ENCODE data around the gene FRMD4B.
"Not testable (repeated sequence)": the region's sequence is repeated elsewhere in the genome, so short reads cannot be mapped to it uniquely, and the experiment has no call there.

The FRMD4B gene

DNA sequence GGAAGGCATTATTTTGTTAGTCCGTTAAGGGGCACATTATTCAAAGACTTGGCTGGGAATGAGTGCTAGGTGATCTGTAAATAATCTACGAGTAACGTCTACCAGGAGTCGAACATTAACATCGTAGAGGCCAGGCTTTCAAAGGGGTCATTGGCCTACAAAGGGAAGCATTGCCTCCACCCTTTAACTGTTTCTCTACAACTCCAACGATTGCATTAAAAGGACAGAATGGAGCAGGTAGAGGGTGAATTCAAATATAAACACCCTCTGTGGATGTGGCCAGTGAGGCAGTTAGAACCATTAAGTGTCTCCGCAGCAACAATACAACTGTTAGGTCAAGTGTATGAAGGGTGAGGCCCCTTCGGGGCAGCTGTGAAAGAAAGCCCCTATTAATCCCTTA lies 137.5 kb downstream of the FRMD4B start:
- DNase-seq (ENCODE audit: low read depth in 1 of 2, low spot score in 1 of 2): no peak

DNA sequence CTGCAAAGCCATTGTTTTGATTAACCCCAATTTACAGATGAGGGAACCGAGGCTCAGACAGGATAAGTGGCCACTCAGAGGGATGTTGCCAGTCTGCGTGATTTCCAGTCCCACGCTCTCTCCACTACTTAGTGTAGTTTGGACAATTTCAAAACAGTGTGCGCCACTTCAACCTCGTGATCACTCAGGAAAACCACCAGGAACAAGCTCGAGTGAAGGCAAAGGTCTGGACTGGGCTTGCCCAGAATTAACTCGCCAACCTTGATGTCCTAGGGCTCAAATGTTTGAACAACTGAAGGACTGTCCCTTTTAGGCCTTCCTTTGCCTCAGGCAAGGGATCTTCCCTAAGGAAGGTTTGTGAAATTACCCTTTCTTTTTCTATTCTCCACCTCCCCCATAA lies 139.3 kb downstream of the FRMD4B start:
- no peak for DNase-seq (ENCODE audit: low read depth in 1 of 2, low spot score in 1 of 2)

DNA sequence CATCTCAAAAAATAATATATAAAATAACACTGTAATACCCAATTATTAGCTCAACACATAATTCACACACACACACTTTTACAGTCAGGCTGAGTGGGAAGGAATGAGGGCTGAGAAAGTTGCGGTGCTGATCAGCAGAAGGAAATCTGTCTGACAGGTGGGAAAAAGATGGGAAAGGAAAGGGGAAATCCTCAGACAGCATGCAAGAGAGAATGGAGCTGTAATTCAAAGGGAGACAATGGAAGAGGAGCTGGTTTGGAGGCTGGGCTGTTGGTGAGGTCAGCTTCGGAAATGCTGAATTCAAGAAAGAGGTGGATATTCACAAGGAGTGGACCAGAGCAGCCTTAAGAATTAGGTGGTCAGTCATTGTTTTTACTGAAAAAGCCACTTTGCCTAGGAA lies 141.8 kb downstream of the FRMD4B start:
- DNase-seq (ENCODE audit: low read depth in 1 of 2, low spot score in 1 of 2): no peak

DNA sequence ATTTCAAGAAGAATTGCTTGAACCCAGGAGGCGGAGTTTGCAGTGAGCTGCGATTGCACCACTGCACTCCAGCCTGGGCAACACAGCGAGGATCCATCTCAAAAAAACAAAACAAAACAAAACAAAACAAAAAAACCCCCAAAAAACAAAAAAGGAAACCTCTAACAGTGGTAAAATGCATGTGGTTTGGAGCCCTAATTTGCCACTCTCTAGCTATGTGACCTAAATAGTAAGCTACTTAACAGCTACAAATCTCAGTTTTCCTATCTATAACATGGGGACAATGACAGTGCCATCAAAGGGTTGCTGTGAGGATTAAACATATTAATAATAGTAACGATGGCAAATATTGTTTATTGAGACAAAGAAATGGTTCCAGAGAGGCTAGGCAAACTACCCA lies 144.1 kb downstream of the FRMD4B start:
- no peak for DNase-seq (ENCODE audit: low read depth in 1 of 2, low spot score in 1 of 2)

DNA sequence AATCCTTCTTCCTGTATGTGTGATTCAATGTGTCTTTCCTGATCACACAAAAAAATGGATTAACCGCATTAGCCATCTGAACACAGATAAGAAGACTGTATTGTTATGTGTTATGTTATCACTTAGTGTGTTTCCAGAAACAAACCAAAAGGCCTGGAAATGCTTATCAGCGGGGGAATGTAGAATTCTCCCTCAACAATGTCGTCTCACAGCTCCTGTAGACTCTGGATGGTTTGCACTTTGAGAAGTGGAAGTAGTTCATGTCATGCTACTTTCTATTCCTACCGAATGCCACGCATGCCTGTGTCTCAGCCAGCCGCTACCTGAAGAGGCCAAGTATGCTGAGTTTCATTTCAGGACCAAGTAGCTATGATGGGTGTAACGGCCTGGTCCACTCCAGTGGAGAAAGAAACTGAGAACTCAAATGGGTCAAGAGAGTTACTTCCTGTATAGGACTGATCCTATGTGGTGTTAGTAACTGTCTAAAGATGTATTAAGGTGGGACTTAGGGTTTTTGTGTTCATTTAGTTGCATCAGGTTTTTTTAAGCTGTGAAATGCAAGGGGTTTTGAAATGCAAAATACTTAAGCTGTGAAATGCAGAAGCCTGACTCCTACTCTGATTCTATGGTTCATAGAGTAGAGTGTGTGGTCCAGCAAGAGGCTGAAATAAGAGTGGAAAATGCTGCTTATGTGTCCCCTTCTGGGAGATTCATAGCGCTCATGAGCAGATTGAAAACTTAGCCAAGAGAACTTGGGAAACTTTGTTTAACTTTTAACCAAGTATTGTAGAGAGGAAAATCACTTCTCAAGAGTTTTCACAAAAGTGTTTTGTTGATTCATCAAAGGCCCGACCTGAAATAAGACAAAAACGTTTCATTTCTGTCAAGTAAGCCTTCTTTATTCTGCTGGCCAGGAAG lies 145.0 kb downstream of the FRMD4B start:
- DNase-seq (ENCODE audit: low read depth in 1 of 2, low spot score in 1 of 2): no peak

DNA sequence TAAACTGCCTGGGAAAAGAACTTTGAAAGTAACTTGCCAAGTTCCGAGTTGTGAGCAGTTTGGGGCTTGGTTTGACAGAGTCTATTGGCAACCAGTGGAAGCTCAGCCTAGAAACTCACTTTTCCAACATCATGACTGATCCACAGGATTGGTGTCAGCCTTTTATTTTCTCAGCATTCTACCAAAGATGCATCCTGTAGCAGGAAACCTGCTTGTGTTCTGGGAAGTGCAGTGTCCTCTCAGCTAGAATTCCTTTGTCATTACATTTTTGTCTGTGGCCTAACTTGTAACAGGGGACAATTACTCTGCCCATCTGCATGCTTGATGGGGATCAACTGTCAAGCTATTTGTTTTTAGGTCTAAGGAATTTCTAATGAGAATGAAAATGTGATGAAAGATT lies 146.8 kb downstream of the FRMD4B start:
- DNase-seq (ENCODE audit: low read depth in 1 of 2, low spot score in 1 of 2): no peak

DNA sequence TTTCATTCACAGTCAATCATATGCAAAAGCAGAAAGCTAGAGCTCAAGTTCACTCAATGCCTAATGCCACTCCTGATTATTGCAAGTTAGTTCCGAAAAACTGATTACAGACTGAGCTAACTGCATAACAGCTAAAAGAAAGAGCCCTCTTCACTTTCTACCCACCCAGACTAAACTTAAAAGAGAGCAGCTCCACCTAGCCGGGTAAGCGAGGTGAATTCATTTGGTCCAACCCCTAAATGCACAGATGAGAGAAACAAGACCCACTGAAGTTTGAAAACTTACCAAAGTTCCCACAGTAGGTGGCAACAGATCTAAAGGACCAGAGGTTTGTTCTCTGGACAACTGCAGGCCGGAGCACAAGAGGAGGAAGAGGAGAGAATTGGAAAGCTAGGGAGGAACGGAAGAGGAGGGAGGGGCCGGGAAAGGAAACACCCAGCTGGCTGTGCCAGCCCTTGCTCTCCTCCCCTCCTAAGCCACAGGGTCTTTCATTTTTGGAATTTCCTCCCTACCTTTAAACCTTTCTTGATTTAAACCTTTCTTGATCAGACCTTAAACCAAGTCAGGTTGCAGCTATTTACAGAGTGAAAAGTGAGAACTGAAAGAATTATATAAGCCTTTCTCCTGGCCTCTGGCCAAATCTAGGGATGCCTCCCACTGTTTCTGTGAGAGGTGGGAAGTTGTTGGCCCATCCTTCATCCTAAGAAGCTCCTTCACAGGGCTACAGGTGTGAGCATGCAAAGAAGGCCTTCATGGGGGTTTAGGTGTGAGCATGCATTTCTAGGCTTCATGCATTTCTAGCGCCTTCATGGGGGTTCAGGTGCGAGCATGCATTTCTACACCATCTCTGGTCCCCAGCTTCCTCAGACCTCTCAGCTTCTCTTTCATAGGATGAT lies 148.8 kb downstream of the FRMD4B start:
- no peak for DNase-seq (ENCODE audit: low read depth in 1 of 2, low spot score in 1 of 2)

DNA sequence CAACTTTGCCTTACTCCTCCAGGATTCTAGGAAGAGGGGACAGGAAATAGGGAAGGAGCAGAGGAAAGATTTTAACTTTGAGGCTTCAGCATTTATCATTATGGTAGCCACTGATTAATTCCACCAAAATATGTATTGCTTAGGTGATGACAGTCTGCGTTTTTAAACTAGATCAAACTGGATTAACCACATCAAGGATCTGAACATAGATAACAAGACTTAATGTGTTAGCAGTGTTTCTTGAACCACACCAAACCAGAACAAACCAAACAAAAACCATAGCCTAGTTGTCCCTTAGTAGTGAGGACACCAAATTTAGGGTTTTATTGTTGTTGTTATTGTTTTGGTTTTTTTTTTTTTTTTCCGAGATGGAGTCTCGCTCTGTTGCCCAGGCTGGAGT lies 150.0 kb downstream of the FRMD4B start:
- DNase-seq (ENCODE audit: low read depth in 1 of 2, low spot score in 1 of 2): no peak

DNA sequence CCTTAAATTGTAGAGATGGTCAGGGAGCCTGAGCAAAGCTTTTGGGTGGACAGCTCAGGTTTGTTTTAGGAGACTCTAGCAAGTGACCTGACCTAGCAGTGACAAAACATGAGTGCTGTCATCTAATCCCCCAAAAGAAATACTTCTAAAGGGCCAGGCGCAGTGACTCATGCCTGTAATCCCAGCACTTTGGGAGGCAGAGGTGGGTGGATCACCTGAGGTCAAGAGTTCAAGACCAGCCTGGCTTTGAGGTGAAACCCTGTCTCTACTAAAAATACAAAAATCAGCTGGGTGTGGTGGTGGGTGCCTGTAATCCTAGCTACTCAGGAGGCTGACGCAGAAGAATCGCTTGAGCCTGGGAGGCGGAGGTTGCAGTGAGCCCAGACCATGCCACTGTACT lies 150.7 kb downstream of the FRMD4B start:
- not testable (repeated sequence) for DNase-seq (ENCODE audit: low read depth in 1 of 2, low spot score in 1 of 2)

DNA sequence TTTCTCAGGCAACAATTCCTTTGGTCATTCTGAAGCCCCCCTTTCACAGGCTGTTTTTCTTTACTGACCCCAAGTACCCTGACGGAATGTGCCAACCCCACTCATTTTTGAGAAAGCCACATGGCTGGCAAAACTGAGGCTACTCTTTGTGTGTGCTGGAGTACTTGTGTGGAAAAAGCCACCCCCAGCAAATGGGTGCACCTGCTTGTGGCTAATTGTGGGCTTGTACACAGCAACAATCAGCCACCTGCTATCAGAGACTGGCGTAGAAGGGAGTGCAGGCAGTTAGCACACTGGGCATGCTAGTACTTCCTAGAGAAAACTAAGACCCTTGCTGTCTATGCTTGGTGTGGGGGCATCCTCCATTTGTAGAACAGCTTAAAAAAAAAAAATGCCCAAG lies 153.4 kb downstream of the FRMD4B start:
- DNase-seq (ENCODE audit: low read depth in 1 of 2, low spot score in 1 of 2): no peak

DNA sequence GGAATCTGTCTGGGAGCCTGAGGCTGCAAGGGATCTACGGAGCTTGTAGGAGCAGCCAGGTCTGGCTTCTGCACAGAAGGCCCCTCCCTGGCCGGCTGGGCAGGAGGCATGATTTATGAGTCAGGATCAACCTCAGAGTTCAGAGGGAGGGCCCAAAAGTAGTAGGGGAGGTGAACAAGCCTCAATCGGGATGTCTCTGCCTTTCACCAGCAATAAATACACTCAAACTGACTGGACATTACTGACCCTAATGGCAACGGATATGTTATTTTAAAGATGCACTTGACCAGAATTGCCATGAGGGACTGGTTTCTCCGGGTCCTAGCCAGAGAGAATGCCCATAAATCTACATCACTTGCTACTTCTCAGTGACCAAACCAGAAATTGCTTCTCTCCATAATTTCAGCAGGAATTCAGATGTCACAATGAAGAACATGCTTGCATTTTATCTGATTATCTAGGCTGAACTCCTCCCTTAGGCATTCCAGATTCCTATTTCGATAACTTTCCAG lies 153.9 kb downstream of the FRMD4B start:
- no peak for DNase-seq (ENCODE audit: low read depth in 1 of 2, low spot score in 1 of 2)

DNA sequence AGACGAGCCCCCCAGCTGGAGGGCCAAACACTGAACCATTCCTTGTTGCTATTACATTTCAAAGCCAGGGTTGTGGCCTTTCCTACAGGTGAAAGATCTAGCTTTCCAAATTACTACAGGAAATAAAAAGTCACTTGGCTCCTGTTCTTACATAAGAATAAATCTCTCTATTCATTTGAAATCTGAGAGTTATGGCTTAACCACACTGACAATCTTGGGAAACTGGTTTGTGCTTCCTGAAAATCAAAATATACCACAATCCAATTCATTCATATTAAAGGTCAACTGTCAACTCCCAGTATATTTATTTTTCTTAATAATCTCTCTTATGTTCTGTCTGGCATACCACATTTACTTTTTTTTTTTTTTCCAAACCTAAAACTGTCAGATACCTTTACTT lies 159.8 kb downstream of the FRMD4B start:
- no peak for DNase-seq (ENCODE audit: low read depth in 1 of 2, low spot score in 1 of 2)

DNA sequence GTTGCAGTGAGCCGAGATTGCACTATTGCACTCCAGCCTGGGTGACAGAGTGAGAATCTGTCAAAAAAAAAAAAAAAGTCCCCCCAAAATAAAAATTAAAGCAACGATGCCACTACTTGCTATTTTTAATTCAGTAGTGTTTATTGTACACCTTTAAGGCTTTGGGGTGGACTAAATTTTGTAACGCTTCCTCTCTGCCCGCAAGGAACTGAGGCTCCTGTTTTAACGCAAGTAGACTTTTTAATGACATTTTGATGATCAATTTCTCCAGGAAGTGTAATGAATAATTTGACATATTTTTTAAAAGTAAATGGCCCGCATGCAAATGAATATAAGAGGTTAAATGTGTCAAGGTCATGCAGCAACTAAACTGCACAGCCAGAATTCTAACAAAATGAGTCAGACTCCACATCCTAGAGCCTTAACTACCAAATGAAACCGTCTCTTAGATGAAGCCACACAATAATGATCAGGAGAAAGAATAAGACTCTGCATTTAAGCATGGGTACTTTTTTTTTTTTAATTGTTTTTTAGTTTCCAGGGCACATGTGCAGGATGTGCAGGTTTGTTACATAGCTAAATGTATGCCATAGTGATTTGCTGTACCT lies 166.7 kb downstream of the FRMD4B start:
- DNase-seq (ENCODE audit: low read depth in 1 of 2, low spot score in 1 of 2): no peak

DNA sequence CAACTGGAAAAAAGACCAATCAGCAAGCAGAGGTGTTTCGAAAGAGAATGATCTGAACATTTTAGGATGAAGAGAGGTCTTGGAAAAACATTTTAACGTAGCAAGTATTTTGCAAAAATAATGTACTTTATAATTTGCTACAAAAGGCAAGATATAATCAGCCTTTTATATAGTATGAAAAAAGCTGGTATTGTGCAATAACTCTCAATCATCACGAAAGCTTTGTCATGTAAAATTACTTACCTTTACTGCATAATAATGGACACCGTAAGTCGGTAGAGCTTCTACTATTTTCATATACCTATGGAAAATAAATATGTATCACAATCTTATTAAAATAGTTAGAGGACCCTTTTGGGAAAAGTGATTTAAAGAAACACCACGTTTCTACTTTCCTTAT lies 167.8 kb downstream of the FRMD4B start:
- DNase-seq (ENCODE audit: low read depth in 1 of 2, low spot score in 1 of 2): no peak

DNA sequence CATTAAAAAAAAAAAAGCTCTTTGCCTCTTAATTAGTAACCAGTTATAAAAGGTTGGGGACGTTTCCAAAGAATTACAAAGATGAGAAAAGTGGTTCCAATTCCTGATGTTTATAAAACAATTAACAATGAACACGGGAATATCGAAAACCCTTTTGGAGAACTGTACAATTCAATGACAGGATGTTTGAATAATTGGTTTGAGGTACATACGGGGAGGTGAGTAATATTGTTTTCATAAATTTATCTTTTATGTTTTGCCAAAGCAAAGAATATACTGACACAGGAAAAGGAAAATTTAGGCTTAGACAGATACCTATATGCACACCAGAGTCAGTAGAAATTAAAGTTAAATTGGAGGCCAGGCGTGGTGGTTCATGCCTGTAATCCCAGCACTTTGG lies 168.9 kb downstream of the FRMD4B start:
- no peak for DNase-seq (ENCODE audit: low read depth in 1 of 2, low spot score in 1 of 2)

DNA sequence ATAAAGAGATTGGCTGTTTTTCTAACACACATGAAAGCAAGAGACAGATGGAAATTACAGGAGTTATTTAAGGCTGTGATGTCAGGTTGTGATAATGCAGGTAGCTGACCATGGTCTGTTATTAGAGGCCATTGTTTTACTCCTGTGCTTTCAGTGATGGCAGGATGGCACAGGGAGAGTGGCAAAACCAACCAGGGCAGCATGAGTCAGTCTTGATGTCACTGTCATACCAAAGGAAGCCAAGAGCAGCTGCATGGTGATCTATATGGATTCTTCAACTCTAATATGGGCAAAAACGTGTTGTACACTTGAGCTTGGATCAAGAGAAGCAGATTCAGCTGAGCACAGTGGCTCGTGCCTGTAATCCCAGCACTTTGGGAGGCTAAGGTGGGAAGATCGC lies 171.6 kb downstream of the FRMD4B start:
- DNase-seq (ENCODE audit: low read depth in 1 of 2, low spot score in 1 of 2): no peak

DNA sequence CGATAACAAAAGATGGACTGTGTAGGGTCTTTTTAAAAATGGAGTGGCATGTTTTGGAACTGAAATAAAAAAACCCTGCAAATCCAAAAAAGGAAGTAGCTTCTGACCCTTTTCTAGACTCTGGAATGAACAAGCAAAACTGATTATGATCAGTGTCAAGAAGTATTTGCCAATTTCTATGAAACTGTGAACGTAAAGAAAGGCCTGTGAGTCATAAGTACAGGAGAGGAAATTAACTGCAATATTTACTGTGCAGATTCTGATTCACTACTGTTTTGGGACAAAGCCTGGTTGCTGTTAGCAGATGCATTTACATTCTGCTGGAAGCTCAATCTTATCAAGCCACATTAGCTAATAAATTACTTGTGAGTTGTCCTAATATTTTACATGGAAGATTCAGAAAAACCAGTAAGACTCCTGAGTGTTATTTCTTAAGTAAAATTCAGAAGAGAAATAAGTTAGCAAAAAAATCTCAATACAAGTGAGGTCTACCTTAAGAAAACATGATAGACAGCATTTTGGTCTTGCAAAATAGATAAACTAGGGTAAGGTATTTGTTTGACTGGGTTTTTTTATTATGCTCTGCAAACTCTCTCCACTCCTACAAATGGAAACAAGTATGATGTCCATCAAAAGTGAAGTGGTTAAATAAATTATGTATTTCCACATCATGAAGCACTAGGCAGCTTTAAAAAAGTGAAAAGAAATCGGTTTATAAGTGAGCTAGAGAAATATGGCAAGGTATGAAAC lies 173.3 kb downstream of the FRMD4B start:
- no peak for DNase-seq (ENCODE audit: low read depth in 1 of 2, low spot score in 1 of 2)

DNA sequence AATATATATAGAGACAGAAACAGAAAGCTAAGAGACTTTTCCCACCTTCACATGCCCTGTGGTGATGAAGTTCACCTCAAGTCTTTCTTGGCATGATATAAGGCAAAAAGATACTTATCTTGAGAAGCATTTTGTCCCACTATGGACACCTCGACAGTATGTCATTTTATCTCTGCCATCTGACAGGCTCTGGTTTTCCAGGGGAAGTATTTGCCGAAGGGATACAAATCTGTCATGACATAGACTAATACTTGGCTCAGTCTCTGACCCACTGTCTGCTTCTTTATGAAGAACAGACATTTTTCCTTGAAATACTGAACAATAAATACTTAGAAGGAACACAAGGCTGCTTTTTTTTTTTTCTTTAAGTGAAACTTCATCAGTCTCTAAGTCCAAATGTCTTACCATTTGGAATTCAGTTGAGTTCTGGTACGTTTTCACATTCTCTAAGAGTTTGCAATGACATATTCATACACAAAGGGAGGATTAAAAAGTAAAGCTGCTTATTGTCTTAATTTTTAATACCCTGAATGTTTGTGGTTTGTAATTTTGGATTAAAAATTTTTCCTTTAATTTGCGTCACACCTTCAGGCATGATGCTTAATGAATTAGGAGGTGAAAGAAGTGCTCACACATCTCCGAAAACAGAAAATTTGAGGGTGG lies 175.7 kb downstream of the FRMD4B start:
- DNase-seq (ENCODE audit: low read depth in 1 of 2, low spot score in 1 of 2): no peak

DNA sequence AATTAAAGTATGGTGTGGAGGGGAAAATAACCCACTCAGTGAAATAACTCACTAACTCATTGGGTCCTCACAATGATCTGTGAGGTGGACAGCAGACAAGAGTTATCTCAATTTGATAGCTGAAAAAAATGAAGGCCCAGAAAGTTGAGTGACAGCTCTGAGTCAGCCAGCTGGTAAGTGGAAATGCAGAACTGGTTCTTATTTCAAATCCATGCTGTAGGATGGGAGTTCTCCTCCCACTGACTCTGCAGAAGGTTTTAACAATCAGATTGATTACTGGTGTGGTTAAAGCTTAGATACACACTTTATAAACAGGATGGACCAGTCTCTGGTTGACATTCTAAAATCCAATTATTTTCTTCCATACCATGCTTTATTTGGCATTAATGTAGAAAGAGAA lies 176.5 kb downstream of the FRMD4B start:
- DNase-seq (ENCODE audit: low read depth in 1 of 2, low spot score in 1 of 2): no peak

DNA sequence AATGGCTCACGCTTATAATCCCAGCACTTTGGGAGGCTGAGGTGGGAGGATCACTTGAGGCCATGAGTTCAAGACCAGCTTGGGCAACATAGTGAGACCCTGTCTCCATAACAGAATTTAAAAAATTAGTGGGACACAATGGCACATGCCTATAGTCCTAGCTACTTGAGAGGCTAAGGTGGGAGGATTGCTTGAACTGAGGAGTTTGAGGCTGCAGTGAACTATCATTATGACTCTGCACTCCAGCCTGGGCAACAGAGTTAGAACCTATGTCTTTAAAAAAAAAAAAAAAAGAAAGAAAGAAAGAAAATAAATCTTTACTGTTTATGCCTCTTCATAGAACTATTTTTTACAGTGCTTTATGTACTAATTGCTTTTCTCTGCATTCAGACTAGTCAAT lies 178.9 kb downstream of the FRMD4B start:
- no peak for DNase-seq (ENCODE audit: low read depth in 1 of 2, low spot score in 1 of 2)

Data from stimulated activated CD4-positive, alpha-beta T cell treated with anti-CD3 and anti-CD28 coated beads, Interleukin-15, amount 100 ng/mL, for 1 hour (primary cell).